ENCODE results near the gene GAS5. TPM values are rescaled to one million over a fixed set of nuclear protein-coding genes. Genes with fewer than 3 reads are reported as not detected.
"Not testable (repeated sequence)": the region's sequence is repeated elsewhere in the genome, so short reads cannot be mapped to it uniquely, and the experiment has no call there.

GAS5 gene
- total and polyA plus RNA-seq, 2 experiments from 2014 or later: 979 to 992 TPM

- not testable (repeated sequence) for H3K27me3 ChIP-seq (ENCODE audit: insufficient read depth); H3K4me2 ChIP-seq; H3K9me3 Mint-ChIP-seq; H3K4me3 ChIP-seq; H3K9me2 ChIP-seq (ENCODE audit: insufficient read depth); H2AFZ ChIP-seq
- ATAC-seq: peak; percentile 19
- H3K4me1 Mint-ChIP-seq: peaks cover 22% of the 10 kb centered on the region
- peak; percentile 39 for DNase-seq (ENCODE audit: low spot score)
- H3K36me3 Mint-ChIP-seq (ENCODE audit: low read depth): peaks cover 81% of the 10 kb centered on the region
- peak overlapping the region; percentile 35; the same call in 2 of the 3 replicates for H3K4me3 Mint-ChIP-seq
- Histone ChIP-seq H3K4me1 (ENCODE audit: insufficient read depth) (peaks cover 24% of the 10 kb centered on the region), H4K20me1 (replicated peaks; ENCODE audit: insufficient read depth) (peaks cover 16% of the 10 kb centered on the region), H3F3A (replicated peaks; ENCODE audit: low read depth) (peaks cover 60% of the 10 kb centered on the region), H3K36me3 (ENCODE audit: insufficient read depth) (peaks cover 45% of the 10 kb centered on the region), H3K27ac (ENCODE audit: low read depth) (peak overlapping the region; percentile 96), H3K79me2 (replicated peaks; ENCODE audit: insufficient read depth) (peaks cover 28% of the 10 kb centered on the region)
- TF ChIP-seq ZNF331 (CRISPR knock-in tag; IDR thresholded peaks at IDR 0.05; ENCODE audit: low read depth): 0 out of 2 replicates have a peak, but pooled peaks have one; percentile 29
- peaks cover 53% of the 10 kb centered on the region for H3K27me3 Mint-ChIP-seq (ENCODE audit: insufficient read depth, low read depth, poor library complexity)
- peak overlapping the region; percentile 89 for H3K27ac Mint-ChIP-seq
These were observed 5.5 kb downstream of the GAS5 start for GRCh38 chr1:173862146-173862768.

GRCh38 chr1:173861731-173862145, 6.1 kb downstream of the GAS5 start:
- Histone ChIP-seq H3K4me2 (no peak overlapping the region), H3F3A (replicated peaks; ENCODE audit: low read depth) (peaks cover 54% of the 10 kb centered on the region), H3K4me1 (ENCODE audit: insufficient read depth) (peaks cover 24% of the 10 kb centered on the region), H3K9me2 (ENCODE audit: insufficient read depth) (no peaks in the 10 kb centered on the region), H3K27ac (ENCODE audit: low read depth) (peak overlapping the region; percentile 96), H3K79me2 (replicated peaks; ENCODE audit: insufficient read depth) (peaks cover 23% of the 10 kb centered on the region), H3K36me3 (ENCODE audit: insufficient read depth) (peaks cover 40% of the 10 kb centered on the region), H2AFZ (no peak overlapping the region), H3K4me3 (no peak overlapping the region), H3K27me3 (ENCODE audit: insufficient read depth) (no peaks in the 10 kb centered on the region), H4K20me1 (replicated peaks; ENCODE audit: insufficient read depth) (peaks cover 16% of the 10 kb centered on the region)
- peak overlapping the region; percentile 89 for H3K27ac Mint-ChIP-seq
- peaks cover 22% of the 10 kb centered on the region for H3K4me1 Mint-ChIP-seq
- peaks cover 48% of the 10 kb centered on the region for H3K27me3 Mint-ChIP-seq (ENCODE audit: insufficient read depth, low read depth, poor library complexity)
- peak overlapping the region; percentile 20; the same call in 1 of the 3 replicates for H3K4me3 Mint-ChIP-seq
- peaks cover 76% of the 10 kb centered on the region for H3K36me3 Mint-ChIP-seq (ENCODE audit: low read depth)
- H3K9me3 Mint-ChIP-seq: peaks cover 7% of the 10 kb centered on the region; the same call in 2 of the 3 replicates
- TF ChIP-seq ZNF462 (CRISPR knock-in tag; IDR thresholded peaks at IDR 0.05) (no peak), CTCF (conservative IDR thresholded peaks at IDR 0.05; ENCODE audit: low read depth in 2 of 2) (no peak), EZH2phosphoT487 (IDR thresholded peaks at IDR 0.05; ENCODE audit: unreplicated experiment) (no peak), REST (IDR thresholded peaks at IDR 0.05; ENCODE audit: unreplicated experiment) (no peak), NANOG (IDR thresholded peaks at IDR 0.05; ENCODE audit: borderline replicate concordance) (no peak), JUNB (IDR thresholded peaks at IDR 0.05; ENCODE audit: unreplicated experiment) (no peak), CREB1 (CRISPR knock-in tag; IDR thresholded peaks at IDR 0.05; ENCODE audit: low read depth) (no peak), ZNF114 (CRISPR knock-in tag; IDR thresholded peaks at IDR 0.05) (no peak), ZNF331 (CRISPR knock-in tag; IDR thresholded peaks at IDR 0.05; ENCODE audit: low read depth) (no peak)
- peak; percentile 36 for DNase-seq (ENCODE audit: low spot score)
- ATAC-seq: peak; percentile 43
